ENCODE data around the gene THSD4. TPM values are rescaled to one million over a fixed set of nuclear protein-coding genes. Genes with fewer than 3 reads are reported as not detected.

Gene THSD4
- total RNA-seq, 1 donor = under 0.01 TPM

GRCh38 chr15:71752128-71752527 lies 636.9 kb downstream of the THSD4 start:
- no peak for DNase-seq (ENCODE audit: low read depth in 2 of 3, low spot score in 2 of 3)

DNA sequence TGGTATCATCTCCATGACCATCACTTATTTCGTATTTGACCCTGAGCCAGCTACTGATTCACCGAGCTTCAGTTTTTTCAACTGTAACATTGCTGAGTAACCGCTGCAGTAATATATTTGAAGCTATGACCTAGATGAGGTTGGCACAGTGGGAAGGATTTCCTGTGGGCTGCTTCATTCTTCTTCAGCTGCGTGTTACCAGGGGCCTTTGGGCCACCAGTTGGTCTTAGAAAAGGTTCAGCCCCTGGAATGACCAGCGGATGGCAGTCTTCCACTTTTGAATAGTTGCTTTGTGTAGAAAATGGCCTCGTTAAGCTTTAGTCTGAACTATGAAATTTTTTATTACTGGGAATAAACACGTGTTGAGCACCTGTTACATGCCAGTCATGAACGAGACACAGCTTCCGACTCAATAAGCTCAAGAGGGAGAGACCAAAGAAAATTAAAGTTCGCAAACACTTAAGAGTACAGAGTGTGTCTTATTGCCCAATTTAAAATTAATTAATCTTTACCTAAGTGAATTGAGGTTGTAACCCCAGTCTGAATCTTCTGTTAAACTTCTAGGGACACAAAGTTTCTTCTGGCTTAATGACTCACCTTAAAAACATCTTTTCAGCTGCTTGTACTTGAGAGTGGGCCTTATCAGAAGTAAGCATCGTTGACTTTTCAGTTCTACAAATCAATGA lies 637.5 kb downstream of the THSD4 start:
- DNase-seq (ENCODE audit: low read depth in 2 of 3, low spot score in 2 of 3) = peak in 2 of 3 donors; percentile 48 to 67

DNA sequence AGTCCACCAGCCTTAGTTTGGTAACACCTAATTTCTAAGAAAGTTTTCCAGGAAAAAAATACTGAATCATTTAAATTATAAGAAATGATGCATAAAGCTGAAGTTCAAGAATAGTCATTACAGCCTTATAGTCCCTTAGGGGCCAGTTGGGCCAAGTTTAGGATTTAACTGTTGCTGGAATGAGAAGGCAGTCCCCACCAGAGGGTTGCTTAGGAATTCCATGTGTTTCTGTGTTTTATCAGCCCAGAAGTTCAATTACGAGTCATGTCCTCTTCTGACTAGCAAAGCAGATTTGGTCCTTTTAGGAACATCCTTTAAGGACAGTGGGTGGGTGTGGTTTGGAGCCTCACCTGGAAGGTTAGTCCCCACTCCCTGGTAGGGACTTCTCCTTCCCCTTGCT lies 638.1 kb downstream of the THSD4 start:
- no peak for DNase-seq (ENCODE audit: low read depth in 2 of 3, low spot score in 2 of 3)

- no peak for DNase-seq (ENCODE audit: low read depth in 2 of 3, low spot score in 2 of 3)
These were observed 639.4 kb downstream of the THSD4 start for GRCh38 chr15:71754660-71755059.

DNA sequence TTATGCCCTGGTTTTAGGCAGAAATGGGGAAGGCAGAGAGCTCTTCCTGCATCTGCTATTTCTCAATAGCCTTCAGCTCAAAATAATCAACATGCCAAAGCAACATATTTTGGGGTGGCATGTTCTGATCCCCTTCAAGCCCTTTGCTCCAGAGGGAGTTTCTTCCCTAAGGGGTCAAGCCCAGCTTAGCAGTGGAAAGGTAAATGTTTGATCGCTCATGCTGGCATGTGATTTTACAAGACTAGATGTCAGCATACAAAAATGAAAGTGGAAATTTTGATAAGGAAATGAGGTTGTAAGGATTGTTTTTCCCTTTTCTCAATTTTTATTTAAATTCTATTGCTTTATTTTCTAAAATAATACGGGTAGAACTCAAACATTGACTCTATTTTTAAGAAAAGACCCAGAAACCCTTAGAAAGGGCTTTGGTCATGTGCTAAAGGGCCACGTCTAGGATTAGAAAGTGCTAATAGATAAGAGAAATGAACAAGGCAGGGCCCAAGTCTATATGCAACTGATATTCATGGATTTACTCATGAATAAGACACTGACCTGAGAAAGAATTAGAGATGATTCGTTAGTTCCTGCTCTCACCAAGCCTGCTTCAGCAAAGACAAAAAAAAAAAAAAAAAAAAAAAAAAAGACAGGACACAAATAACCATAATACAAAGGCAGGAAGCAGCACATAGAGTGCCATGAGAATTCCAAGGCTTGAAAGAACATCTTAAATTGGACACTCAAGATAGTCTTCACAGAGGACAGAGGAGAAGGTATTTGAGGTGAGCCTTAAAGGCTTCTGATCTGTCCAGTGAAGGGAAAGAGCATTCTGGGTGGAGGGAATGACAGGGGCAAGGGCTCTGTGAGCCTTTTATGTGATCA lies 640.1 kb downstream of the THSD4 start:
- DNase-seq (ENCODE audit: low read depth in 2 of 3, low spot score in 2 of 3) = no peak

DNA sequence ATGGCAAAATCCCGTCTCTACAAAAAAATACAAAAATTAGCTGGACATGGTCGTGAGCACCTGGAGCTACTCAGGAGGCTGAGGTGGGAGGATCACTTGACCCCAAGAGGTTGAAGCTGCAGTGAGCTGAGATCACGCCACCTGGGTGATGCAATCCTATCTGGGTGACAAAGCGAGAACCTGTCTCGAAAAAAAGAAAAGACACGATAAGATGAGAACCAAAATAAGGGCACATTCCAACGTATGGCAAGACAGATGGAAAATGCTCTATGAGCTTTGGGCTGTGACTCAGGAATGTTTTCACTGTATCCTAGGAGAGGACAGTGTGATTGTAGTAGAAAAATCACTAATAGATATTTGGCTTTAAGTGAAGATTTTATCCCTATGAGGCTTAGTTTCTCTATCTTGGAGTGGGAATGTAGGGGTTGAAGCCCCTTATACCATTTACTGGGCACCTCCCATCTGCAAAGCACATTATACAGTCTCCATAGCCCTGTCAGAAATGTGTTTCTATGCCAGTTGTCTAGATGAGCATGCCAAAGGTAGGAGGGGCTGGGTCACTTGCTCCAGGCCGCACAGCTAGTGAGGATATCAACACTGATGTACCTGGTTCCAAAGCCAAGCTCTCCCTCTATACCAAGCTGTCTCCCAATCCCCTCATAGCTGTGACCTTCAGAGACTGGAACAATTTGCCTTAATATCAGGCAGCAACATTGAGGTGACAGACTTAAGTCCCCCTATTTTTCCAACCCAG lies 641.5 kb downstream of the THSD4 start:
- no peak for DNase-seq (ENCODE audit: low read depth in 2 of 3, low spot score in 2 of 3)

DNA sequence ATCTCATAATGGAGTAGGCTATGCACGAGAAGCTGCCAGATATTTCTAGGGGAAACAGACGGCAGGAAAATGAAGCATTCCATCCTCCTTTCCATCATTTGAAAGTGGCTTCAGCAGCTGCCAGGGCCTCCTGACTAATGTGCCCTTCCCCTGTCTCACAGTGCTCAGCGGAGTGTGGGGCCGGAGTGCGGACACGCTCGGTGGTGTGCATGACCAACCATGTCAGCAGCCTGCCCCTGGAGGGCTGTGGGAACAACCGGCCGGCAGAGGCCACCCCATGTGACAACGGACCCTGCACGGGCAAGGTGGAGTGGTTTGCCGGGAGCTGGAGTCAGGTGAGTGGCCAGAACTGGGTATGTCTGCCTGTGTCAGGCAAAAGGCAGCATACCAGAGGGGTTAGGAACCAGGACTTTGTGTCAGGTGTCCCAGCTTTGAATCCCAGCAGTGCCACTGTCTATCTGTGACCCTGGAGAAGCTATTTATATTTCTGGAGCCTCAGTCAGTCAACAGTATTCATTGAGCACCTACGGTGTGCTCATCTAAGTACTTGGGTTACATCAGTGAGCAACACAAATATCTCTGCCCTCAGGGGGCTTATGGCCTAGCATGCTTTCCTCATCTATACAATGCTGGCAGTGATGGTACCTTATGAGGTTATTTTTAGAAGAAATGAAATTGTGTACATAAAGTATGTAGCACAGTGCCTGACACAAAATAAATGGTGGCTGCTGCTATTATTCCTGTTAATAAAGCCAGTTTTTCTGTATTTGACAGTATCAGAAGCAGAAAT lies 642.7 kb downstream of the THSD4 start:
- DNase-seq (ENCODE audit: low read depth in 2 of 3, low spot score in 2 of 3) = no peak

DNA sequence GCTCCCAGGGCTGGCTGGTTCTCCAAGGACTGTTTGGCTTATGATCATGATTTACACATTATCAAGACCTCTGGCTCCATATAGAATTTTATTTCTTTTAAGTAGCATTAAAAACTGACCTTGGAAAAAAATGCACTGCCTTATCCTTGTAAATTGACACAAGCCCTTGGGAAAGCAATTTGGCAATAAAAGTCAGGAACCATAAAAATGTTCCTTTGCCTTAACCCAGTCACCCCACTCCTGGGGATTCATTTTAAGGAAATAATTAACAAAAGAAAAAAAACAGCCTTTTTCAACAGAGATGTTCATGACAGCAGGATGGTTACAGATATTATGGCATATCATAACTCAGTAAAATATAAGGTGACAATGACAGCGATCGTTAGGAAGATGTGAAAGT lies 643.4 kb downstream of the THSD4 start:
- DNase-seq (ENCODE audit: low read depth in 2 of 3, low spot score in 2 of 3) = no peak

GRCh38 chr15:71760852-71761251 lies 645.6 kb downstream of the THSD4 start:
- DNase-seq (ENCODE audit: low read depth in 2 of 3, low spot score in 2 of 3) = no peak

- no peak for DNase-seq (ENCODE audit: low read depth in 2 of 3, low spot score in 2 of 3)
These were observed 646.4 kb downstream of the THSD4 start for GRCh38 chr15:71761649-71762048.

- DNase-seq (ENCODE audit: low read depth in 2 of 3, low spot score in 2 of 3) = no peak
These were observed 652.9 kb downstream of the THSD4 start for GRCh38 chr15:71768184-71768583.

DNA sequence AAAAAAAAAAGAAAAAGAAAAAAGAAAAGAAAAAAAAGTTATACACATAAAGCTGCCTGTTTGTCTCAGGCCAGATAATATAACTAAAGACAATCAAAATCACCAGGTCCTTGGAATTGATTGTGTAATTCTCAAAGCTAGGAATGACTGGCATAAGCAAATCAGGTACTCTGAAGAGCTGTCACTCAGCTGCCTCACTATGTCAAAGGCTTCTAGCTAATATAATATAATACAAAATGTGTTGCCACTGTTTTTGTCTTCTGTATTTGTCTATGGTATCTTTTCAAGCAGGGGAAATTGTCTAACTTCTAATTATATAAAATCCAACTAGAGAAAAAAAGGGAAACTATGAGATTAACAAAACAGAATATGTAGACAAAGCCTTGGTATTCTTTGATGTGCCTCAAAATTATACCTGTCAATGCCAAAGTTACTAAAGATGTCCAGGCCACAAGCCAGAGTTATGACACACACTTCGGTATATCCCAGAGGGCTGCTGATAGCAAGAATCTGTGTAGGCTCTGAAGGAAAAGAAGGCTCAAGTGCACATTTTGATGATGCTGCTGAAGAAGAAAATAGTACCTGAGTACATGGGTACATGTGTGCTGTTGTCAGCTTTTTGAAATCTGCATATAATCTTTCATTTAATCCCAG lies 658.1 kb downstream of the THSD4 start:
- no peak for DNase-seq (ENCODE audit: low read depth in 2 of 3, low spot score in 2 of 3)

GRCh38 chr15:71775856-71776255 lies 660.6 kb downstream of the THSD4 start:
- no peak for DNase-seq (ENCODE audit: low read depth in 2 of 3, low spot score in 2 of 3)

GRCh38 chr15:71776304-71776703 lies 661.0 kb downstream of the THSD4 start:
- DNase-seq (ENCODE audit: low read depth in 2 of 3, low spot score in 2 of 3) = no peak

DNA sequence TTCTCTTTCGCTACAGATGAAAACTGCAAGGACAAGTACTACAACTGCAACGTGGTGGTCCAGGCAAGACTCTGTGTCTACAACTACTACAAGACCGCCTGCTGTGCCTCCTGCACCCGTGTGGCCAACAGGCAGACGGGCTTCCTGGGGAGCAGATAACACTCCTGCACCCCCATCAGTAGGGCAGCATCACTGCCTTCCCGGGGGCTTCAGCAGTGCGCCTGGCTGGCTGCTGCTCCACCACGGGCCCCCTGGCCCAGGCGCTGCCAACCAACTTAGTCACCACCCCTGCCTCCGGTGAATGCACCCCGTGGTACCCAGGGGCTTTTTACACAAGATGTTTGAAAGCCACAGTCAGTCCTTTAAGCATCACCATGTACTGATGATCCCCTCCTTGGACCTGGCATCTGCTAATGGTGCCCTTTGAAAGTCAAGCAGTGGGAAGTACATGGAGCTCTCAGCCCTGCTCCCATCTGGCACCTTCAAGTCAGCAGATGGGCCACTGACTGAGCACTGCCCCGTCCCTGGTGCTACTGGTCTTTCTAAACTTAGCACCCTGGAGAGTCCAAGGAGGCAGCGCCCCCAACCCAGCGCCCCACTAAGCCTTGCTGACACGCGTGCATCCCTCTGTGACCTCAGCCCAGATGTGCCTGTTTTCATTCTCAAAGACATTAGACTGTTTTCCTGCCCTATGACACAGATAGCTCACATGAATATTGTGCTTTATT lies 662.1 kb downstream of the THSD4 start:
- no peak for DNase-seq (ENCODE audit: low read depth in 2 of 3, low spot score in 2 of 3)

DNA sequence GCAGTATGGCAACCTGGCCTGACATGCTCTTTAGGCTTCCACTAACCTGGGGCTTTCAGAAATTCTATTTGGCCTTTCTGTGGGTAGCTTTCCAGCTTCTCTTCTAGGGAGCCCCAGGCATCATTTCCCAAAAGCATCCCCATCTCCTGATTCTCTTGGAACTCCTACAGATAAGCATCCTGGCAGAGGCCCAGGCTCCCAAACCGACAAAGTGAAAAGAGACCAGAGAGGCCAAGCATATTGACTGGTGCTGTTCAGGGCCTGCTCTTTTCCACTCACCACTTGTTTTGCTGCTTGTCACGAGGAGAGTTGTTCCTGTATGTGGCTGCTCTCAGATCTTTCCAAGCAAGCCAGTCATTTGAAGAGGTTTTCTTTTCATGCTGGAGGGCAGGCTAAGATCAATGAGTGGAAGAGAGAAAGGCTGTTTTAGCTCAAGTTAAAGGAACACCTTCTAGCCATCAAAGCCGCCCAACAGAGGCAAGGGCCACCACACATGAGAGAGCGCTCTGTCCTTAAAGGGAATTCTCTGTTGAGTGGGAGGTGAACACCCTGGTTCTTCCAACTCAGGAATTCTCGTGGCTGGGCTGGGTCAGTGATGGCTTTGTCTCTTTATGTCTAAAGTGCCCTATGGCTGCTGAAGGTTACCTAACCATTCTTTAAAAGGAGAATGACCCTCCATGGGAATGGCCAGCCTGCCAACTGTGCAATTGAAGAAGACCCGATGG lies 664.0 kb downstream of the THSD4 start:
- DNase-seq (ENCODE audit: low read depth in 2 of 3, low spot score in 2 of 3) = no peak

DNA sequence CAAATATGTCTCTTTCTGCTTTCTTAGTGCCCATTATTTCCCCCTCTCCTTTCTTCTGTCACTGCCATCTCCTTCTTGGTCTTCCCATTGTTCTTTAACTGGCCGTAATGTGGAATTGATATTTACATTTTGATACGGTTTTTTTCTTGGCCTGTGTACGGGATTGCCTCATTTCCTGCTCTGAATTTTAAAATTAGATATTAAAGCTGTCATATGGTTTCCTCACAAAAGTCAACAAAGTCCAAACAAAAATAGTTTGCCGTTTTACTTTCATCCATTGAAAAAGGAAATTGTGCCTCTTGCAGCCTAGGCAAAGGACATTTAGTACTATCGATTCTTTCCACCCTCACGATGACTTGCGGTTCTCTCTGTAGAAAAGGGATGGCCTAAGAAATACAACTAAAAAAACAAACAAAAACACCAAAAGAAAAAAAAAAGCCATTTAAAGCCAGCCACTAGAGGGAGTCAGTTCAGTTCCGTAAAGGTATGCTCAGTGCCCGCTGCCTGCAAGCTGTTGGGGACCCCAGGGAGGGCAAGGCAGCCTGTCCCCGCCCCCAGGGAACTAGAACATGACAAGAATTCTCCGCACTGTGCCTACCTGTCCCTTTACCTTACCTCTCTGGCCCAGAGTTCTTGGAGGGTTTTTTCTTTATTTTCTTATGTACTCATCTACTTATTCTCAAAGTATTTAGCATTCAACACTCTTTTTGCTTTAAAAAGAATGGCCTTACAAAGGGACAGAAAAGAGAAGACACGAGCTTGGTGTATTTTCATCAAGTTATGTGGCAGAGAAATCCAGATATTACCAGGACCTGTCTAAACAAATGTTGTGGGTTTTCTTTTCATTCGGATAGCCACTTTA lies 665.1 kb downstream of the THSD4 start:
- DNase-seq (ENCODE audit: low read depth in 2 of 3, low spot score in 2 of 3) = peak in 2 of 3 donors; percentile 57 to 66

Data from hematopoietic multipotent progenitor cell (in vitro differentiated cells).